NCI-H345 treated with DMSO at 0.1 percent for 48 hours (cell line): ENCODE measurements around the gene PTPRS.
A peak's percentile ranks its signal among the peaks of the same experiment; 100 is the strongest.
"Not testable (repeated sequence)": the region's sequence is repeated elsewhere in the genome, so short reads cannot be mapped to it uniquely, and the experiment has no call there.

Source experiments
- DNase-seq: peaks from one replicate; lab custom pipeline; 2025; ENCODE audit not compliant: unreplicated experiment; lab: John Stamatoyannopoulos, UW

Gene PTPRS

DNA sequence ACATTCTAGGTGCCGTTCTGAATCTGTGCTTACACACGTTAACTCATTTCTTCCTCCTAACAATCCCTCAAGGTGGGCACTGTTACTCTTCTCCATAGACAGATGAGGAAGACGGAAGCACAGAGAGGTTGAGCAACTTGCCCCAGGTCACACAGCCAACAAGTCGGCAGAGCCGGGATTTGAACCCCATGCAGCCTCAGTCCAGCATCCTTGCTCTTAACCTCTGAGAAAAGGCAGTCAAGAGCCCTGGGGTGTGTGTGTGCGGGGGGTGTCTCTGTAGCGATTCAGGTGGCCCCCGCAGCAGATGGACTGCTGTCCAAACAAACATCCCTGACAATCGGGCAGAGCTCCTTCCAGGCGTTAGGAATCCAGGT lies 6.3 kb downstream of the PTPRS start:
- DNase-seq = no peak

DNA sequence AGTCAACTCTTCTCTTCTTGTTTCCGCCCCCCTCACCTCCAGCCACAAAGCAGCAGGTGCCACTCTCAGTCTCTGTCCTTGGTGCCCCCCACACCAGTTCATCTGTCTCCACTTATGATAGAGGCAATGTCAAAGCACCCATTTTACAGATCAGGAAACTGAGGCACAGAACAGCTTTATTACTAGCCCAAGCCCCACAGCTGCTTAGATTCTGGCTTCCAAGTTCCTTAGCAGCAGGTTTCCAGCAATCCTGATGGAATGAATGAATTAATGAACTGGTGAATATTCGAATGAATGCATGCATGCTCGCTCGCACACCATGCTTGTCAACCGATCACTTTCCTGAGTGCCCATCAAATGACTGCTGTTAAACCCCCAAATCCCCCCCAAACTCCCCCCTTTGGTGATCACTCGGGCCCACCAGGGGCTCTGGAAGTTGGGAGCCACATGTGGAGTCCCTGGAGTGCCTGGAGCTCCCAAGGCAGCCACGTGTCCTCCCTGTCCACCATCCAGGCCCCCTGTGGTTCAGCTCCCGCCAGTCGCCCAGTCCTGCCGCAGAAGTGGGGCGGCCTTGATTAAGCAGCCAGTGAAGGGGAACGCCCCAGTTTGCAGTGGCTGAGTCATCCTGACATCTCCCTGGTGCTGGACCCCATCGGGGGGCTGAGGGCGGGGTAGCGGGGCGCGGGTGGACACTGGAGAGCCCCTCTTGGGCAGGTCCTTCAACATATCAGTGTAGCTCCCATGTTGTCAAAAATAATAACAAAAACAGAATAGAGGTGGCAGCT lies 6.8 kb downstream of the PTPRS start:
- no peak for DNase-seq

DNA sequence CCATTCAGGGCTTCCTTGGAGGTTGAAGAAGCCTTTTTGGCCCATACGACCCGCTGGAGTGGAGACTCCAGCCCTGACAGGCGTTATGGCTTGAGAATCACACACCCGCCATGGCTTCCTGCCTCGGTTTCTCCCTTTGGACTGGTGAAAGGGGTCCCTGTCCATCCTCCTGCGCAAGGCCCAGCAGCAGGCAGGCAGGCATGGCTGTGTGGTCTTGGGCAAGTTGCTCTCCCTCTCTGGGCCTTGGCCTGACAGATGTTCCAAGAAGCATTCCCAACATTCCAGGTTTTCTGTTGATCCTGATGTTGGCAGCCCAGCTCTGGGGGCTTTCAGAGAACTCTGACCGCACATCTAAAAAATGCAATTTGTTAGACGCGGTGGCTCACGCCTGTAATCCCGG lies 8.1 kb downstream of the PTPRS start:
- no peak for DNase-seq

DNA sequence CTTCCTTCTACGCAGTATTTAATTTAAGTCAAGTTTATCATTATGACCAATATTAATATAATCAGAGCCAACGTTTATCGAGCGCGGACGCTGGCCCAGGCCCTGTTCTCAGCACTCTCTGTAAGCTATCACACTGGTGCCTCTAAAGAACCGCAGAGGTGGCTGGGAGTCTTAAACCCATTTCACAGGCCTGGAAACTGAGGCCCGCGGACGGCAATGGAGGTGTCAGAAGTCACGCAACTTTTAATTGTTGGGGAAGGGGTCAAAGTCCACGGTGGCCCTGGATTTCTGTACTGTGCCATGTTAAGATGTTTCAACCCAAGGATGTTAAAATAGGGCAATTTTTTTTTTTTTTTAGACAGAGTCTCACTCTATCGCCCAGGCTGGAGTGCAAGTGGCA lies 8.8 kb downstream of the PTPRS start:
- DNase-seq = no peak

DNA sequence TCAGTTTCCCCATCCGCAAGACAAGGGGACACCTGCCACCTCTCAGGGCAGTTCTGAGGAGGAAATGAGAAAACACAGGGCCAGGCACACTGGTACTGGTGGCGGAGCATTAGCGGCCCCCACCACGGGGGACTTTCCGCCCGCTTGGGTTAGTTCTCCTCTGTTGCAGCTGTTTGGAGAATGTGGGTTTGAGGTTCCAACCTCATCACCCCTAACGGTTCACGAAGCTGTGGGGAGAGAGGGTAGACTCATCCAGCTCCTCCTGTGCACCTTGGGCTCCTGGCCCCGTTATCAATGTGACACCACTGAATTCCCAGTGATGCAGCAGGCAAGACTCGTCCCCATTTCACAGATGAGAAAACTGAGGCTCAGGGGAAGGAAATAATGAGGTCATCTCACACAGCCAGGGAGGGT lies 10.3 kb downstream of the PTPRS start:
- no peak for DNase-seq

DNA sequence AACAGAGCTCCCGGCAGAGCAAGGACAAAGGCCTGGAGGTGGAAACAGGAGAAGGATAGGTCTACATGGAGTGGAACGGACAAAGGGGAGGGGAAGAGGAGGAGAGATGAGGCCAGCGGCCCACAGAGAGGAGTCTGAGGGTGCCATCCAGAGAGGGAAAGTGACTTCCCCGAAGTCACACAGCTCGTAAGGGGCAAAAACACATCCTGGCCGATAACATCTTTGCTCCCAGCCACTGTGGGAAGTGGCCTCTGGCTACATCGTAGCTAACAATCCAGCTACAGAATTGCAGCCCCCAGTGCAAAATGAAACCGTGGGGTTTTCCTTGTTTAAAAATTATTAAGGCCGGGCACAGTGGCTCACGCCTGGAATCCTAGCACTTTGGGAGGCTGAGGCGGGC lies 11.5 kb downstream of the PTPRS start:
- DNase-seq = no peak

DNA sequence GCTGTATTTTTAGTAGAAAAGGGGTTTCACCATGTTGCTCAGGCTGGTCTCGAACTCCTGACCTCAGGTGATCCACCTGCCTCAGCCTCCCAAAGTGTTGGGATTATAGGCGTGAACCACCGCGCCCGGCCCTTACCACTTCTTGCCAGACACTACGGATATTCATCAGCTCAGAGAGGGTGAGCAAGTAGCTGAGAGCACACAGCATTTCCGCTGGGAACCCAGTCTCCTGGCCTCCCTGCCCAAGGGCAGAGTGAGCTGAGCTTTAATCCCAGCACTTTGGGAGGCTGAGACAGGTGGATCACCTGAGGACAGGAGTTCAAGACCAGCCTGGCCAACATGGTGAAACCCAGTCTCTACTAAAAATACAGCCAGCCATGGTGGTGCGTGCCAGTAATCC lies 12.2 kb downstream of the PTPRS start:
- DNase-seq = not testable (repeated sequence)

DNA sequence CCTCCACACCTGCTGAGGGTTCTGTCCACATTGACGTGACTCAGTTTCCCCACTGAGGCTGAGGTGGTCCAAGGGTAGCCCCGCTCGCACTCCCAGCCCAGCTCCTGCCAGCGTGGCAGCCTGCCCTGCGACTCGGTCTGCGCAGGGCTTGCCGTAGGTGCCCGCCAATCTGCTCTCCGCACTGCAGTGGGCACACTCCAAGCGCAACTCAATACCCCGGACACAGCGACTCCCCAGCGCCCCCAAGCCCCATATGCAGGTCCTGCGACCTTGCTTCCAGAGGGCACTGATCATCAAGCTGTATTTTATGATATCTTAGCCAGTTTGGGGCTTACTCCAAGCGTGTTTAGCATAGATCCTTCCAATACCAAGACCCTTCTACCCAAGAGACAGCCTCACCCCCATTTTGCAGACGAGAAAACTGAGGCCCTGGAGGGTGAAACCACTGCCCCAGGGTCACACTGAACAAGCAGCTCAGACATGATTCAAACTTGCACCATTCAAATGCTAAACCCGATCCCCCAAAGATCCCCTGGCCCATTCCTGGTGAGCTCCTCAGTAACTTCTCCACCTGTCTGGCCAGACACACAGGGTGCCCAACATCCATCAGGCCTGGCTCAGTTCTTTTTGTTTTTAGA lies 13.5 kb downstream of the PTPRS start:
- DNase-seq = no peak

DNA sequence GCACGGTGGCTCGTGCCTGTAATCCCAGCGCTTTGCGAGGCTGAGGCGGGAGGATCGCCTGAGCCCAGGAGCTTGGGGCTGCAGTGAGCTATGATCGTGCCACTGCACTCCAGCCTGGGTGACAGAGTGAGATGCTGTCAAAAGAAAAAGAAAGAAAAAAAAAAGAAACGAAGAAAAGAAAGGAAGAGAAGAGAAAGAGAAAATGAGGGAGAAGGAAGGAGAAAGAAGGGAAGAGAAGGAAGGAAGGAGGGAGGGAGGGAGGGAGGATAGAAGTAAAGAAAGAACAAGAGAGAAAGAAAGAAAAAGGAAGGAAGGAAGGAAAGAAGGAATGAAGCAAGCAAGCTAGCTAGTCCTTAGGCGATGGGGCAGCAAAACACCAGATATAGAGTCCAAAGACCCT lies 14.1 kb downstream of the PTPRS start:
- DNase-seq = no peak

DNA sequence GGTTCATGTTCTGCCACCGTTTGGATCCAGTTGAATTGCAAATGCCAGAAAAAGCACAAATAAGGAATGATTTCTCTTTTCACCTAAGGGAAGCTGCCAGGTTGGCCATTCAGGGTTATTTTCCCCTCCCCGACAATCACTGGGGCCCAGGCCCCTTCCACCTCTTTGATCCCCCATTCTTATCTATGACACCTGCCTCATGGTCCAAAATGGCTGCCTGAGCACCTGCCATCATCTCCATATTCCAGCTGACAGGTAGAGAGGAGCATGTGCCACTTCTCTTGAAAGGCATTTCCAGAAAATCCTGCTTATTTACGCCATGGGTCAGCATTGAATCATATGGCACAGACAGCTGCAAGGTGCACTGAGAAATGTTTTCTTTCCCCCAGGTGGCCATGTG lies 15.7 kb downstream of the PTPRS start:
- DNase-seq = no peak

DNA sequence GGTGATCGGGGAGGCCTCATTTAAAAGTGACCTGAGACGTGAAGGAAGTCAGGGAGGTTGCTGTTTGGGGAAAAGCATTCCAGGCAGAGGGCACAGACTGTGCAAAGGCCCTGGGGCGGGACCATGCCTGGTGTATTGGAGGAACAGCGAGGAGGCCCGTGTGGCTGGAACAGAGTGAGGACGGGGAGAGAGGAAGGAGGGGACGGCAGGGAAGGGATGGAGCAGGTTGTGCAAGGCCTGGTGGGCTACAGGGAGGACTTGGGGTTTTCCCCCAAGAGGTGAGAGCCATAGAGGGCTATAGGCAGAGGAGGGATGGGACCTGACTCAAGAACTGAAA lies 17.2 kb downstream of the PTPRS start:
- DNase-seq = no peak

DNA sequence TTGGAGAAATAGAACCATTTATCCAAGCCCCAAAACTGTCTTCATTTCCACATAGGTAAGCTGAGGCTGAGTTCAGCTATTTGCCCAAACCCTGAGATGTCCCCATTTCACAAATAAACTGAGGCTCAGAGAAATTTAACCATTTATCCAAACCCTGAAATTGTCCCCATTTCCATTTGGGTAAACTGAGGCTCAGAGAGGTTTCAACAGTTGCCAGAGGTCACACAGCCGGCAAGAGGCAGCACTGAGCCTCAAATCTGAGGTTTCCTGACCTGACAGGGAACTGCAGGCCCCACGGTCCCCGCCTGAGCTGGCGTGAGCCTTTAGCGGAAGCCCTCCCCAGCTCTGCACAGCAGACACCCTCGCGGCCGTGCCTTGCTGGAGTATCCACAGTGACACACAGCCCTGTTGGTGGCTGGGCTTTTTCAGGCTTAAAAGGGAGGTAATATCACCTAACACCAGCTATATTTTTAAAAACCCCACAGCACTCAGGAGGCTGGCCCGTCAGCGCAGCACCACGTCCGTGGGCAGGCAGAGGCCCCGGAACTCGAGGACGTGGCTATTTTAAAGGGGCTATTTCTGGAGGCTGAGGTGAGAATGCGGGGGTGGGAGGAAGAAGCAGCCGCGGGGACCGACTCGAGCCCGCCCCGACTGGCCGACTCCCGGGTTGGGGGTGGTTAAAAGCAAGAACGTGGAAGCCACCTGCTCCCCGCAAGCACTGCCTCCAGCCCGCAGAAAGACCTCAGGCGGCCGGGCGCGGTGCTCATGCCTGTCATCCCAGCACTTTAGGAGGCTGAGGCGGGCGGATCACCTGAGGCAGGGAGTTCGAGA lies 18.5 kb downstream of the PTPRS start:
- DNase-seq = no peak

DNA sequence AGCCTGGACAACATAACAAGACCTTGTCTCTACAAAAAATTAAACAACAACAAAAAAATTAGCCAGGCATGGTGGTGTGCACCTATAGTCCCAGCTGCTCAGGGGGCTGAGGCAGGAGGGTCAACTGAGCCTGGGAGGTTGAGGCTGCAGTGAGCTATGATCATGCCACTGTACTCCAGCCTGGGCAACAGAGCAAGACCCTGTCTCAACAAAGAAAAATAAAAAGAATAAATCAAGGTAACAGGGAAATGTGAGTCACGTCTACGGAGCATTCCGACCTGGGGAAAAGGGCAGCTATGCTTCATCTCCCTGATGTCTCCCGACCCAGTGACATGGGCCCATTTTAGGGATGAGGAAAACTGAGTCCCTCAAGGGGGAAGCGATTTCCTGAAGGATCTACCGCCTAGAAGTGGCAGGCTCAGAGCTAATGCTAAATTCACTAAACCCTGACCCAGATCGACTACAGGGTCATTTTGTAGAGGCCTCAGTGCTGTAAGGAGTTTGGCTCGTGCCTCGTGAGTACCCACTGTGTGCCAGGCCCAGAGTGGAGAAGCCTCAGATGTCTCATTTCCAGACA lies 19.5 kb downstream of the PTPRS start:
- DNase-seq = no peak

DNA sequence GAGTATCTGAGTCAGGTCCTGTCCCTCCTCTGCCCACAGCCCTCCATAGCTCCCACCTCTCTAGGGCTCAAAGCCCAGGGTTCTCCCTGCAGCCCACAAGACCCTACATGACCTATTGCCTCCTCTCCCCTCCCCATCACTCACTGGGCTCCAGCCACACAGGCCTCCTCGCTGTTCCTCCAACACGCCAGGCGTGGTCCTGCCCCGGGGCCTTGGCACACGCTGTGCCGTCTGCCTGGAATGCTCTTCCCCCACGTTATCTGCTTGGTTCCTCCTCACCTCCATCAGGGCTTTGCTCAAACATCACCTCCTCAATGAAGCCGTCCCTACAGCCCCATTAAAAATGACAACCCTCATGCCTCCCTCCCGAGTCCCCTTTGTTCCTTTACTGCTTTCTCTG lies 21.1 kb downstream of the PTPRS start:
- DNase-seq = no peak

DNA sequence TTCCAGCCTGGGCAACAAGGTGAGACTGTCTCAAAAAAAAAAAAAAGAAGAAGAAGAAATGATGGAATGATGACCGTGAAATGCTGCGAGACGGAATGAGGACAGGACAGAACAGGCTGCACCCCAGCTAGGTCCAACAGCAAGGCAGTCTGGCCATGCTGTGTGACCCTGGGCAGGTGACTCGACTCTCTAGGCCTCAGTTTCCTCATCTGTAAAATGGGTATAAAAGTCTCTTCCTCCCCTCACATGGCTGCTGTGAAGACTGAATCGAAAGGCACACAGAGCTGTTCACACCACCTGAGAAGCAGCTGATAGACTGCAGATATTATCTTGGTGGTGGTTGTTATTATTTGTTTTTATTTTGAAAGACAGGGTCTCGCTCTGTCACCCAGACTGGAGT lies 22.3 kb downstream of the PTPRS start:
- DNase-seq = no peak

DNA sequence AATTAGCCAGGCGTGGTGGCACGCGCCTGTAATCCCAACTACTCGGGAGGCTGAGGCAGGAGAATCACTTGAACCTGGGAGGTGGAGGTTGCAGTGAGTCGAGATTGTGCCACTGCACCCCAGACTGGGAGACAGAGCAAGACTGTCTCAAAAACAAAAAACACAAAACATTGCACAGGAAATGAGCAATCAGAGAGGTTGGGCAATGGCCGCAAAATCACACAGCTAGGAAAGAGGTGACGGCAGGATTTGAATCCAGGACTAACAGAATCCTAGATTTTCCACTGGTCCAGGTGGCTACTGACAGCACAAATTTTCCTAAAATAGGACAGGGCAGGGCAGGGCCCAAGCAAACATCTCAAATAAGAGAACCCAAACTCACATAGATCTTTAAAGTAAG lies 23.3 kb downstream of the PTPRS start:
- no peak for DNase-seq

DNA sequence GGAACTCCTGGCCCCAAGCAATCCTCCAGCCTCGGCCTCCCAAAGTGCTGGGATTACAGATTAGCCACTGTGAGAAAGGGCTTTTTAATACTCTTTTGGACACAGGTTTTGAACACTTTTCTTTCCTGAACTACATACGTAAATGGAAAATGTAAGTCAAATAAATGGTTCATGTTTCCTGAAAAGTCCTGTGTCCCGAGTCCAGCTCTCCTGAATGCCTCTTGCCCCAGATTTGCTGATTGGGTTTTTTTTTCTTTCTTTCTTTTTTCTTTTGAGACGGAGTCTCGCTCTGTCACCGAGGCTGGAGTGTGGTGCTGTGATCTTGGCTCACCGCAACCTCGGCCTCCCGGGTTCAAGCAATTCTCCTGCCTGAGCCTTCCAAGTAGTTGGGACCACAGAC lies 24.5 kb downstream of the PTPRS start:
- no peak for DNase-seq

DNA sequence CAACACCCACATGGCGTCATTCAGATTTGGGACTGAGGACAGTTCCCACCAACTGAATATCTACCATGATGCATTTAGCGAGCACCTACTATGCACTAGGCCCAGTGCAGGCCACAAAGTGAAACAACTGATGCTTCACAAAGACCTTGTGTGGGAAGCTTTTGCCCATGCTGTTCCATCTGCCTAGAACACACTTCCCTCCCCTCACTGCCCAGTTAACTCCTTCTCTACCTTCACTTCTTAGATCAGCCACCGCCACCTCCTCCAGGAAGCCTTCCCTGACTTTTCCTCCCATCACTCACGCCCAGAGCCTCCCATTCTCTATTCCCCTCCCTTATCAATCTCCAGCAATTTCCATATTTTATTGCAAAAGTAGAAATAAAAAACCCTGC lies 25.7 kb downstream of the PTPRS start:
- DNase-seq = no peak

DNA sequence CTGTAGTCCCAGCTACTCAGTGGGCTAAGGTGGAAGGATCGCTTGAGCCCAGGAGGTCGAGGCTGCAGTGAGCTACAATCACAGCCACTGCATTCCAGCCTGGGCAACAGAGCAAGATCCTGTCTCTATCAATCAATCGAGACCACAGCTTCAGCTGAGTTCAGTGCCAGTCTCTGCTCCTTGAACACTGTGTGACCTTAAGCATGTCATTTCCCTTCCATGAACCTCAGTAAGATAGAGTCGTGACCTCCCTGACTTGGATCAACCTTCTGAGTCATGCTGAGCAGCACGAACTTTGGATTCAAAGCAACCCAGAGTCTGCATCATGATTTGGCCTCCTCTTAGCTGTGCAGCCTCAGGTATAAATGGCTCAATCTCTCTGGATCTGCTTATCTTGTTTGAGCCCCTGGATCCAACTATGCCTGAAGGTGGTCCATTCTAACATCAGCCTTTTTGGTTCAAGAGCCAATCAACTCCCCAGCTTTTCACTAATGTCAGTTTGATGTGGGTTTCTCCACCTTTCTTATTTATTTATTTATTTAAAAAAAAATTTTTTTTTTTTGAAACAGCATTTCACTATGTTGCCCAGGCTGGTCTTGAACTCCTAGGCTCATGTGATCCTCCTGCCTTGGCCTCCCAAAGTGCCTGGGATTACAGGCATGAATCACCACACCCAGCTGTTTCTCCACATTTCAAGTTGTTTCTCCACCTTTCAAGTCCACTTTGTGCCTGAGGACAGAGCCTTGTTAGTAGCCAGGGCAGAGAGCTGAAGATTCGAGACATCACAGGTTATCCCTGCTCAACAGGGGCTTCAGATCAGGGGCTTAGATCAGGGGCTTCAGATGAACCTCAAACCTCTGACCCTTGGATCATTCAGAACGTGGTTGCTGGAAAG lies 26.4 kb downstream of the PTPRS start:
- DNase-seq = no peak

DNA sequence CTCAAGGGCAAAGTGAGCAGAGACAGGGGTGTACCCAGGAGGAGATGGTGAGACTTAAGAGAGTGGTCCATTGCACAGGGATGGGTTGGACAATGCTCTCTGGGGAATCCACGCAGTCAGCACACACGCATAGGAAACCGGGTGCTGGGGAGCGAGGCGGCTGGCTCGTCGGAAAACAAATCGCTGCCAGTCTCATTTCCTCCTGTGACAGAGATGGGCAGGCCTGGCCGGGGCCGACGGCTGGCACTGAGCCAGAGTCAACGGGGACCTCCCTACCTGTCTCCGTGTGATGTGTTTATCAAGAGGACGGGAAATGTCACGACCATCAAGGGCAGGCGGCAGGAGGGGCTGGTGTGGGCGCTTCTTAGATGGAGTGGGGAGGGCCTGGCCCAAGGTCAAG lies 27.3 kb downstream of the PTPRS start:
- peak; percentile 39 for DNase-seq

DNA sequence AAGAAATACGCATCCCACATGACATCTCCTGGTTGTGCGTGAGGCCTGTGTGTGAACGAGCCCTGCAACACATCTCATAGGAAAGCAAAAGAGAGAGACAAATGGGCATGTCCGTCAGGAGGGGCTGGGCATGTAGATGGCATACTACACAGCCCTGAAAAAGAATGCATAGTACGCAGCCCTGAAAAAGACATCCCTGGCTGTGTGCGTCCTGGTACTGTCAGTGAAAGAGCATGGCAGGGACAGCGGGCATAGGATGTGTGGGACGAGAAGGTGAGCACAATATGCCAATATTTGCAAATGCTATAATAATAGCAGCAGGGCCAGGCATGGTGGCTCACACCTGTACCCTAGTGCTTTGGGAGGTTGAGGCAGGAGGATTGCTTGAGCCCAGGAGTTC lies 28.6 kb downstream of the PTPRS start:
- no peak for DNase-seq
